RWPE1 (cell line): ENCODE results near the gene DMD.

Experiments
- CTCF ChIA-PET: fragments of 350-600 bp; sonication (Branson Sonifier 250); formaldehyde crosslinking; extraction: SDS; loops from one replicate; lab custom pipeline; 2021; lab: Yijun Ruan, JAX
- POLR2A ChIA-PET: fragments of 400-600 bp; formaldehyde crosslinking; extraction: SDS; loops from one replicate; lab custom pipeline; 2020; ENCODE audit warnings: antibody characterized with exemption; ENCODE audit not compliant: low non-redundant PET; lab: Yijun Ruan, JAX
- DNase-seq: peaks from one replicate; pipeline ENCODE4 v3.0.0; 2012; ENCODE audit warnings: low spot score
- H3K27ac ChIP-seq: fragments of 450-650 bp; 2 replicates; pipeline ENCODE4 v1.5.1; 2017
- CTCF ChIP-seq: fragments of 450-650 bp; conservative IDR thresholded peaks from 2 replicates; pipeline ENCODE4 v1.5.1; 2017; ENCODE audit warnings: low read depth, mild to moderate bottlenecking

The DMD gene

DNA sequence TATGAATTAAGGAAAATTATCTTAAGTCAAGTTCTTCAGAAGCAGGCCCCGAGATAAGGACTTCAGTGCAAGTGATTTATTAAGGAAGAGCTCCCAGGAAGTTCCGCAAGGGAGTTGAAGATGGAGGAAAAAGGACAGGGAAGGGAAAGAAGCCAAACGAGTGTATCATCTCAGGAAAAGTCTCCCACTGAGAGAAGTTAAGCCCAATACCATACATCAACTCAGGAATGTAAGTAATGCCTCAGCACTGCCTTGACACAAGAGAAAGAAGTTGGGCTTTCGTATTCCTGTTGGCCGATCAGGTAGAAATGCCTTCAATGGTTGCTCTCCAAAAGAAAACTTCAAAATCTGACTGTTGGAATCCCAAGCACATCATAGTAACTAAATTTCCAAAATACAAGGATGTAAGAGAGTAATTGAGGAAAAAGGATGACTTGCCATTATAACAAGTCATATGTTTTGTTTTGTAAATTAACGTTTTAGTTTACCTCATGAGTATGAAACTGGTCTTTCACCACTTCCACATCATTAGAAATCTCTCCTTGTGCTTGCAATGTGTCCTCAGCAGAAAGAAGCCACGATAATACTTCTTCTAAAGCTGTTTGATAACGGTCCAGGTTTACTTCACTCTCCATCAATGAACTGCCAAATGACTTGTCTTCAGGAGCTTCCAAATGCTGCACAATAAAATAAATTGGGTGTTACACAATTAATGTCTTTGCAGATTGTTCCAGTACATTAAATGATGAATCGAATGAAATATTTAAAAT, 566.7 kb downstream of the DMD start:
- CTCF ChIA-PET, result no interaction called here
- H3K27ac ChIP-seq, result no peak overlapping the region
- POLR2A ChIA-PET, result no interaction called here
- DNase-seq, result no peak
- TF ChIP-seq CTCF, result no peak

GRCh38 chrX:32642283-32642682, 569.1 kb downstream of the DMD start:
- CTCF ChIA-PET, result interaction anchor here (0.7 kb wide), 1 partner anchor 158 kb away, joined by 3 read pairs; no protein-coding TSS in a partner anchor

GRCh38 chrX:32618154-32618553, 593.2 kb downstream of the DMD start:
- TF ChIP-seq CTCF, result no peak
- DNase-seq, result no peak
- CTCF ChIA-PET, result no interaction called here
- POLR2A ChIA-PET, result no interaction called here
- no peak overlapping the region for H3K27ac ChIP-seq

More at GRCh38 chrX:32642283-32642682, 569.1 kb downstream of the DMD start:
- POLR2A ChIA-PET, result no interaction called here
- no peak for DNase-seq
- H3K27ac ChIP-seq, result no peak overlapping the region
- no peak for TF ChIP-seq CTCF

- H3K27ac ChIP-seq, result no peak overlapping the region
- POLR2A ChIA-PET, result no interaction called here
- no peak for TF ChIP-seq CTCF
- no peak for DNase-seq
- CTCF ChIA-PET, result no interaction called here
These were observed 596.6 kb downstream of the DMD start for GRCh38 chrX:32614707-32615106.

GRCh38 chrX:32599156-32599555, 612.2 kb downstream of the DMD start:
- CTCF ChIA-PET, result no interaction called here
- no peak for TF ChIP-seq CTCF
- POLR2A ChIA-PET, result no interaction called here
- no peak overlapping the region for H3K27ac ChIP-seq
- DNase-seq, result no peak

DNA sequence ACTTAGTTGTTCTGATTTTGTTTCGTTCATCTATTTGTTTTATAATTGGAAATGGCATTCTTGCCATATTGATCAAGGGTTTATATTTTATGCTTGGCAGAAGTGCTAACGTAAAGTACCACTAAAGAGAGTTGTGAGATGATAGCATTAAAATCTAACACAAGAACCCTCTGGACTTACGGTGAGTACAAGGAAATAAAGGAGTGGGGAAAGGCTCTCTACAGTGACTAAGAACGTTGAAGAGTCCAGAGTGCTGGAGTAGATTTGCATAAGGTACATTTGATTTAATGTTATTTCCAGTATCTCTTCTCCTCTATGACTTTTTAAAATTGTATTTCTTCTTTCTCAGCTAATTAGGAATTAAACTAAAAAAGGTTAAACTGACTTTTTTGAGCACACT, 612.6 kb downstream of the DMD start:
- TF ChIP-seq CTCF, result no peak
- ChIA-PET CTCF (no interaction called here), POLR2A (no interaction called here)
- no peak for DNase-seq
- no peak overlapping the region for H3K27ac ChIP-seq
